Colonic mucosa (tissue), 4 donors: Measurements from ENCODE around the gene WNT7B. TPM values are rescaled to one million over a fixed set of nuclear protein-coding genes. Genes with fewer than 3 reads are reported as not detected.

Source experiments
- DNase-seq: peaks from one replicate; pipeline ENCODE4 v3.0.0-alpha.2; 2020
- H3K27ac ChIP-seq: fragments of 200-600 bp; one replicate; pipeline ENCODE4 v1.8.0; 2021
- H3K27me3 ChIP-seq: fragments of 200-600 bp; one replicate; pipeline ENCODE4 v1.8.0; 2021
- H3K36me3 ChIP-seq: fragments of 200-600 bp; one replicate; pipeline ENCODE4 v1.8.0; 2021
- H3K4me1 ChIP-seq: fragments of 200-600 bp; one replicate; pipeline ENCODE4 v1.8.0; 2021; ENCODE audit warnings: mild to moderate bottlenecking
- H3K4me3 ChIP-seq: fragments of 200-600 bp; one replicate; pipeline ENCODE4 v1.8.0; 2021
- H3K9ac ChIP-seq, 2 donors: one replicate each; pipeline ENCODE4 v1.7.0; 2013; ENCODE audit warnings: control low read depth in 2 of 2, low read depth in 2 of 2, low read length in 2 of 2
- H3K9me3 ChIP-seq: fragments of 200-600 bp; one replicate; pipeline ENCODE4 v1.8.0; 2021
- CTCF ChIP-seq: fragments of 200-600 bp; IDR thresholded peaks from one replicate; pipeline ENCODE4 v1.8.0; 2022; ENCODE audit warnings: antibody characterized with exemption, mild to moderate bottlenecking
- intact Hi-C: fragments of 100-400 bp; cut with DNase I; formaldehyde crosslinking; loops from one replicate; pipeline ENCODE4 v1.14.1; 2022
- total RNA-seq, 2 donors: library from RNA; stranded (reverse); fragmentation: NEBNext Ultra II Directional in 1 of 2; extraction: Animal tissue kit (Norgen Biotek cat#: 25700) in 1 of 2; gene quantifications; one replicate each; pipeline ENCODE4 v1.2.1, GENCODE V29; 2021
- donor health status: healthy.
- donor health status: DM: no; HTN: no; CAD: no.
- donor health status: DM: no; HTN: no; CAD: no.

Gene WNT7B
- total RNA-seq, 2 donors from 2014 or later: 0.12 TPM; not detected in 1

- intact Hi-C loops: no loop called here
These were observed 18.0 kb downstream of the WNT7B start for GRCh38 chr22:45958971-45959370.

GRCh38 chr22:45957826-45958225 is 19.1 kb downstream of the WNT7B start:
- no peaks in the 10 kb centered on the region for H3K9me3 ChIP-seq
- H3K27ac ChIP-seq: no peak overlapping the region
- H3K27me3 ChIP-seq: no peaks in the 10 kb centered on the region
- no peaks in the 10 kb centered on the region for H3K36me3 ChIP-seq
- H3K4me3 ChIP-seq: no peak overlapping the region
- intact Hi-C loops: no loop called here
- no peaks in the 10 kb centered on the region for H3K4me1 ChIP-seq
- no peak overlapping the region for H3K9ac ChIP-seq
- no peak for TF ChIP-seq CTCF
- no peak for DNase-seq

More at GRCh38 chr22:45958971-45959370, 18.0 kb downstream of the WNT7B start:
- Histone ChIP-seq H3K9ac (no peak overlapping the region), H3K4me3 (no peak overlapping the region), H3K27ac (no peak overlapping the region), H3K27me3 (no peaks in the 10 kb centered on the region), H3K4me1 (no peaks in the 10 kb centered on the region), H3K36me3 (no peaks in the 10 kb centered on the region), H3K9me3 (no peaks in the 10 kb centered on the region)
- no peak for DNase-seq
- no peak for TF ChIP-seq CTCF

GRCh38 chr22:45953178-45953577 is 23.8 kb downstream of the WNT7B start:
- intact Hi-C loops: no loop called here

GRCh38 chr22:45952553-45952952 is 24.4 kb downstream of the WNT7B start:
- Histone ChIP-seq H3K4me1 (no peaks in the 10 kb centered on the region), H3K9ac (no peak overlapping the region), H3K4me3 (no peak overlapping the region), H3K36me3 (no peaks in the 10 kb centered on the region), H3K9me3 (no peaks in the 10 kb centered on the region), H3K27ac (no peak overlapping the region), H3K27me3 (no peaks in the 10 kb centered on the region)
- intact Hi-C loops: no loop called here
- no peak for TF ChIP-seq CTCF
- no peak for DNase-seq

More at GRCh38 chr22:45953178-45953577, 23.8 kb downstream of the WNT7B start:
- no peak overlapping the region for H3K4me3 ChIP-seq
- no peak overlapping the region for H3K27ac ChIP-seq
- H3K36me3 ChIP-seq: no peaks in the 10 kb centered on the region
- no peak for TF ChIP-seq CTCF
- H3K4me1 ChIP-seq: no peaks in the 10 kb centered on the region
- H3K27me3 ChIP-seq: no peaks in the 10 kb centered on the region
- no peak overlapping the region for H3K9ac ChIP-seq
- DNase-seq: no peak
- no peaks in the 10 kb centered on the region for H3K9me3 ChIP-seq

- Histone ChIP-seq H3K27me3 (no peaks in the 10 kb centered on the region), H3K9me3 (no peaks in the 10 kb centered on the region), H3K4me3 (no peak overlapping the region), H3K36me3 (no peaks in the 10 kb centered on the region), H3K27ac (no peak overlapping the region), H3K4me1 (no peaks in the 10 kb centered on the region), H3K9ac (no peak overlapping the region)
- intact Hi-C loops: no loop called here
- no peak for DNase-seq
- no peak for TF ChIP-seq CTCF
These were observed 24.8 kb downstream of the WNT7B start for GRCh38 chr22:45952151-45952550.

GRCh38 chr22:45949891-45950290 is 27.1 kb downstream of the WNT7B start:
- no peaks in the 10 kb centered on the region for H3K4me1 ChIP-seq
- no peak overlapping the region for H3K9ac ChIP-seq
- no peaks in the 10 kb centered on the region for H3K36me3 ChIP-seq
- H3K4me3 ChIP-seq: no peak overlapping the region
- H3K27ac ChIP-seq: no peak overlapping the region
- no peak for DNase-seq
- no peaks in the 10 kb centered on the region for H3K9me3 ChIP-seq
- intact Hi-C loops: no loop called here
- TF ChIP-seq CTCF: no peak
- no peaks in the 10 kb centered on the region for H3K27me3 ChIP-seq
